Natural killer cell (primary cell): ENCODE results near the gene CAMK2D. TPM values are rescaled to one million over a fixed set of nuclear protein-coding genes. Genes with fewer than 3 reads are reported as not detected.

Experiments used
- ATAC-seq, 3 donors: fragments of 150-1000 bp in 2 of 3; fragments of 200-7000 bp in 1 of 3; cut with Tn5 transposase; 1 replicate in 1 of 3; 2 replicates in 2 of 3; pipeline ENCODE4 v1.10.0; 2021; ENCODE audit warnings: mild to moderate bottlenecking in 2 of 3, moderate library complexity in 2 of 3
- DNase-seq, 2 donors: peaks; one replicate each; pipeline versions ENCODE4 v3.0.0 to v3.0.0-alpha.2; 2013 to 2021; ENCODE audit warnings: mixed read lengths in 1 of 2
- H3K27ac ChIP-seq: one replicate; pipeline ENCODE4 v1.5.1; 2013; ENCODE audit warnings: mild to moderate bottlenecking, low read length
- H3K27me3 ChIP-seq: one replicate; pipeline ENCODE4 v1.6.1; 2013; ENCODE audit warnings: low read length; ENCODE audit not compliant: control insufficient read depth, insufficient read depth
- H3K36me3 ChIP-seq: one replicate; pipeline ENCODE4 v1.6.1; 2013; ENCODE audit warnings: low read length; ENCODE audit not compliant: control insufficient read depth, insufficient read depth
- H3K4me1 ChIP-seq: one replicate; pipeline ENCODE4 v1.6.1; 2013; ENCODE audit warnings: low read length; ENCODE audit not compliant: control insufficient read depth, insufficient read depth
- H3K4me3 ChIP-seq: one replicate; pipeline ENCODE4 v1.5.1; 2013; ENCODE audit warnings: low read length
- H3K9me3 ChIP-seq: one replicate; pipeline ENCODE4 v1.6.1; 2013; ENCODE audit warnings: low read length; ENCODE audit not compliant: control insufficient read depth, insufficient read depth
- H3K27ac Mint-ChIP-seq, 2 donors: one replicate each; pipeline ENCODE4 v1.8.0; 2022; ENCODE audit warnings: mild to moderate bottlenecking in 2 of 2, mixed read lengths in 2 of 2, moderate library complexity in 1 of 2
- H3K27me3 Mint-ChIP-seq, 2 donors: one replicate each; pipeline ENCODE4 v1.8.0; 2022; ENCODE audit warnings: low read depth in 2 of 2, mixed read lengths in 2 of 2
- H3K36me3 Mint-ChIP-seq: one replicate; pipeline ENCODE4 v1.8.0; 2022; ENCODE audit warnings: mixed read lengths
- H3K4me1 Mint-ChIP-seq, 2 donors: one replicate each; pipeline ENCODE4 v1.8.0; 2022; ENCODE audit warnings: mixed read lengths in 2 of 2
- H3K4me3 Mint-ChIP-seq: one replicate; pipeline ENCODE4 v1.8.0; 2022; ENCODE audit warnings: mild to moderate bottlenecking, moderate library complexity, mixed read lengths
- H3K9me3 Mint-ChIP-seq, 2 donors: one replicate each; pipeline ENCODE4 v1.8.0; 2022; ENCODE audit warnings: mixed read lengths in 2 of 2
- WGBS: methylation state at CpG from one replicate; pipeline ENCODE4 v1.1.7; 2013; ENCODE audit warnings: missing lambda C conversion rate; ENCODE audit not compliant: insufficient coverage; 5-methylcytosine and 5-hydroxymethylcytosine counted together
- intact Hi-C: fragments of 100-400 bp; cut with micrococcal nuclease; formaldehyde crosslinking; loops from one replicate; pipeline ENCODE4 v1.14.2; 2022
- total RNA-seq, 4 donors: library from RNA; stranded (reverse); fragments of 120-200 nt in 1 of 4; gene quantifications; one replicate each; pipeline versions ENCODE4 v1.2.3 to v1.2.4, GENCODE V29; 2013 to 2022
- TF ChIP-seq, protein P1 (sequence below): fragments of 200-600 bp; IDR thresholded peaks from one replicate; pipeline ENCODE4 v1.8.0; 2022; ENCODE audit warnings: antibody characterized with exemption

Gene CAMK2D
- total RNA-seq, 3 donors from 2014 or later (not counting 1 experiment from before 2014, with no cell fraction given), result 31.6 to 40.1 (median 34.5) TPM

GRCh38 chr4:113781439-113782040, 20.0 kb upstream of the CAMK2D start:
- WGBS, result 0% methylated on average over 1 of the region's 2 CpGs
- DNase-seq, result peak in 1 of 2 donors; percentile 64
- no peaks in the 10 kb centered on the region for H3K9me3 Mint-ChIP-seq

GRCh38 chr4:113776679-113777078, 15.1 kb upstream of the CAMK2D start:
- ATAC-seq (no peak), DNase-seq (no peak)
- Mint-ChIP-seq H3K4me1 (peaks cover 12 to 14% of the 10 kb centered on the region in 2 donors), H3K9me3 (no peaks in the 10 kb centered on the region), H3K36me3 (no peaks in the 10 kb centered on the region), H3K27me3 (no peaks in the 10 kb centered on the region), H3K4me3 (no peak overlapping the region), H3K27ac (no peak overlapping the region)
- intact Hi-C loops, result loop anchor here (10.0 kb wide), 1 partner anchor 298 kb away; no protein-coding TSS in a partner anchor
- Histone ChIP-seq H3K9me3 (peaks cover 5% of the 10 kb centered on the region), H3K27ac (no peak overlapping the region), H3K27me3 (no peaks in the 10 kb centered on the region), H3K4me3 (no peak overlapping the region), H3K36me3 (no peaks in the 10 kb centered on the region), H3K4me1 (peaks cover 10% of the 10 kb centered on the region)
- WGBS, result 97% methylated on average over 11 of the region's 11 CpGs
- TF ChIP-seq, protein P1, sequence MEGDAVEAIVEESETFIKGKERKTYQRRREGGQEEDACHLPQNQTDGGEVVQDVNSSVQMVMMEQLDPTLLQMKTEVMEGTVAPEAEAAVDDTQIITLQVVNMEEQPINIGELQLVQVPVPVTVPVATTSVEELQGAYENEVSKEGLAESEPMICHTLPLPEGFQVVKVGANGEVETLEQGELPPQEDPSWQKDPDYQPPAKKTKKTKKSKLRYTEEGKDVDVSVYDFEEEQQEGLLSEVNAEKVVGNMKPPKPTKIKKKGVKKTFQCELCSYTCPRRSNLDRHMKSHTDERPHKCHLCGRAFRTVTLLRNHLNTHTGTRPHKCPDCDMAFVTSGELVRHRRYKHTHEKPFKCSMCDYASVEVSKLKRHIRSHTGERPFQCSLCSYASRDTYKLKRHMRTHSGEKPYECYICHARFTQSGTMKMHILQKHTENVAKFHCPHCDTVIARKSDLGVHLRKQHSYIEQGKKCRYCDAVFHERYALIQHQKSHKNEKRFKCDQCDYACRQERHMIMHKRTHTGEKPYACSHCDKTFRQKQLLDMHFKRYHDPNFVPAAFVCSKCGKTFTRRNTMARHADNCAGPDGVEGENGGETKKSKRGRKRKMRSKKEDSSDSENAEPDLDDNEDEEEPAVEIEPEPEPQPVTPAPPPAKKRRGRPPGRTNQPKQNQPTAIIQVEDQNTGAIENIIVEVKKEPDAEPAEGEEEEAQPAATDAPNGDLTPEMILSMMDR, result no peak

More at GRCh38 chr4:113781439-113782040, 20.0 kb upstream of the CAMK2D start:
- peaks cover 0 to 5% of the 10 kb centered on the region in 2 donors for H3K27me3 Mint-ChIP-seq
- Histone ChIP-seq H3K27me3 (no peaks in the 10 kb centered on the region), H3K4me1 (no peaks in the 10 kb centered on the region), H3K9me3 (no peaks in the 10 kb centered on the region), H3K36me3 (no peaks in the 10 kb centered on the region), H3K27ac (no peak overlapping the region), H3K4me3 (no peak overlapping the region)
- no peak overlapping the region for H3K4me3 Mint-ChIP-seq
- no peaks in the 10 kb centered on the region for H3K36me3 Mint-ChIP-seq
- TF ChIP-seq, protein P1, result peak; percentile 84
- peaks cover 0 to 6% of the 10 kb centered on the region in 2 donors for H3K4me1 Mint-ChIP-seq
- intact Hi-C loops, result no loop called here
- ATAC-seq, result peak in 2 of 3 donors; percentile 60 to 64
- no peak overlapping the region for H3K27ac Mint-ChIP-seq

DNA sequence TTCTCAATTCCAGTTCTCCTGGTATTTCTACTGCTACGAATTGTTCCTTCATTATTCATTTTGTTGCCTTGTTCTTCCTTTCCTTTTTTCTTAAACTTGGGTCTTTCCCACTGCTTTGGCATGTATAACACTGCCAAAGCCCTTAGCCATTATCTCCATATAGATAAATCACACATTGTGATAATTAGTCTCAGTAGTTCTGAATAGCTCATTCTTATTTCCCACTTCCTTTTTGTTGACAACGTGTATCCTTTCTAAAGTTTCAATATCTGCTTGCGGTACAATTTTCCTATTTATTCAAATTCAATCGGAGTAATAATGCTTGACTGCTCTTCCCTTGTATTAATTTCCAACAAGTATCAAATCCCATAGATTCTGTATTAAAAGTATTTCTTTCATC, 14.5 kb upstream of the CAMK2D start:
- Histone ChIP-seq H3K9me3 (peaks cover 5% of the 10 kb centered on the region), H3K4me1 (peaks cover 10% of the 10 kb centered on the region), H3K27me3 (no peaks in the 10 kb centered on the region), H3K4me3 (no peak overlapping the region), H3K36me3 (no peaks in the 10 kb centered on the region), H3K27ac (no peak overlapping the region)
- intact Hi-C loops, result loop anchor here (10.0 kb wide), 1 partner anchor 299 kb away; no protein-coding TSS in a partner anchor
- Mint-ChIP-seq H3K4me3 (no peak overlapping the region), H3K27ac (no peak overlapping the region), H3K36me3 (no peaks in the 10 kb centered on the region), H3K27me3 (no peaks in the 10 kb centered on the region), H3K9me3 (no peaks in the 10 kb centered on the region), H3K4me1 (peaks cover 12 to 14% of the 10 kb centered on the region in 2 donors)
- DNase-seq (no peak), ATAC-seq (no peak)
- TF ChIP-seq, protein P1, result no peak
- WGBS, result 73% methylated on average over 4 of the region's 4 CpGs

GRCh38 chr4:113773756-113774155, 12.2 kb upstream of the CAMK2D start:
- no CpG with 5 or more reads among the region's 3 CpGs for WGBS

More at GRCh38 chr4:113773756-113774155, 12.2 kb upstream of the CAMK2D start:
- H3K27ac Mint-ChIP-seq, result peak overlapping the region in 1 of 2 donors; percentile 73
- H3K4me1 Mint-ChIP-seq, result peaks cover 17 to 19% of the 10 kb centered on the region in 2 donors
- peak overlapping the region; percentile 25 for H3K4me3 Mint-ChIP-seq
- TF ChIP-seq, protein P1, result no peak
- Histone ChIP-seq H3K36me3 (no peaks in the 10 kb centered on the region), H3K27ac (no peak overlapping the region), H3K4me3 (no peak overlapping the region), H3K9me3 (peaks cover 5% of the 10 kb centered on the region), H3K27me3 (no peaks in the 10 kb centered on the region), H3K4me1 (peaks cover 10% of the 10 kb centered on the region)
- intact Hi-C loops, result loop anchor here (10.0 kb wide), 1 partner anchor 301 kb away; no protein-coding TSS in a partner anchor
- no peak for DNase-seq
- no peak for ATAC-seq
- H3K9me3 Mint-ChIP-seq, result no peaks in the 10 kb centered on the region
- H3K27me3 Mint-ChIP-seq, result no peaks in the 10 kb centered on the region
- H3K36me3 Mint-ChIP-seq, result no peaks in the 10 kb centered on the region
